Endothelial cell (in vitro differentiated cells): ENCODE results near the gene ABI3. TPM values are rescaled to one million over a fixed set of nuclear protein-coding genes. Genes with fewer than 3 reads are reported as not detected.

Experiments used
- DNase-seq: peaks from one replicate; pipeline ENCODE4 v3.0.0; 2021; ENCODE audit warnings: low spot score
- H3K27ac Mint-ChIP-seq: one replicate; pipeline ENCODE4 v1.8.0; 2021; ENCODE audit warnings: mixed read lengths, inconsistent platforms; ENCODE audit not compliant: unreplicated experiment
- H3K27me3 Mint-ChIP-seq: one replicate; pipeline ENCODE4 v1.8.0; 2021; ENCODE audit warnings: mild to moderate bottlenecking, moderate library complexity, mixed read lengths, inconsistent platforms; ENCODE audit not compliant: unreplicated experiment
- H3K36me3 Mint-ChIP-seq: one replicate; pipeline ENCODE4 v1.8.0; 2021; ENCODE audit warnings: mild to moderate bottlenecking, low read depth, mixed read lengths, inconsistent platforms; ENCODE audit not compliant: unreplicated experiment
- H3K4me1 Mint-ChIP-seq: one replicate; pipeline ENCODE4 v1.8.0; 2021; ENCODE audit warnings: mild to moderate bottlenecking, mixed read lengths, inconsistent platforms; ENCODE audit not compliant: unreplicated experiment
- H3K4me3 Mint-ChIP-seq: one replicate; pipeline ENCODE4 v1.8.0; 2021; ENCODE audit warnings: mild to moderate bottlenecking, mixed read lengths, inconsistent platforms; ENCODE audit not compliant: unreplicated experiment
- H3K9me3 Mint-ChIP-seq: one replicate; pipeline ENCODE4 v1.8.0; 2021; ENCODE audit warnings: mixed read lengths, inconsistent platforms; ENCODE audit not compliant: unreplicated experiment
- CTCF ChIP-seq: fragments of 200-600 bp; sonication (generic); IDR thresholded peaks from one replicate; pipeline ENCODE4 v1.5.0; 2021; ENCODE audit warnings: antibody characterized with exemption; ENCODE audit not compliant: unreplicated experiment
- long read RNA-seq: library from polyadenylated mRNA; unstranded; transcript quantifications from one replicate; pipeline ENCODE4 v2.0.0, GENCODE V29; 2020; ENCODE audit not compliant: unreplicated experiment
- total RNA-seq: library from RNA; stranded (reverse); fragmentation: NEBNext Ultra II Directional; extraction: Animal tissue kit (Norgen Biotek cat#: 25700); gene quantifications from one replicate; pipeline ENCODE4 v1.2.1, GENCODE V29; 2021; ENCODE audit not compliant: unreplicated experiment

Gene ABI3, protein sequence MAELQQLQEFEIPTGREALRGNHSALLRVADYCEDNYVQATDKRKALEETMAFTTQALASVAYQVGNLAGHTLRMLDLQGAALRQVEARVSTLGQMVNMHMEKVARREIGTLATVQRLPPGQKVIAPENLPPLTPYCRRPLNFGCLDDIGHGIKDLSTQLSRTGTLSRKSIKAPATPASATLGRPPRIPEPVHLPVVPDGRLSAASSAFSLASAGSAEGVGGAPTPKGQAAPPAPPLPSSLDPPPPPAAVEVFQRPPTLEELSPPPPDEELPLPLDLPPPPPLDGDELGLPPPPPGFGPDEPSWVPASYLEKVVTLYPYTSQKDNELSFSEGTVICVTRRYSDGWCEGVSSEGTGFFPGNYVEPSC
- total RNA-seq = 15.7 TPM
- long read RNA-seq, transcript ABI3-201 (8 exons, 2,109 nt) = major isoform, 10 of 16 reads
- long read RNA-seq, partial matches to known transcripts = 1 of 16 reads
- long read RNA-seq, other reads (novel, unspliced or antisense) = 4 of 16 reads

GRCh38 chr17:49210158-49211029 lies at the start of gene ABI3, which contains the start of gene GNGT2:
TSS of gene ABI3 (plus strand) at chr17:49210707. CDS start at chr17:49210725, 18 bp downstream.
TSS of gene GNGT2 (minus strand) at chr17:49210574. CDS start at chr17:49207422, 3,152 bp downstream.
- Mint-ChIP-seq H3K4me3 (peak within 1 kb of the TSS; percentile 73), H3K36me3 (peaks cover 10% of the 10 kb centered on the region), H3K27ac (peak within 1 kb of the TSS; percentile 67), H3K9me3 (no peaks in the 10 kb centered on the region), H3K4me1 (peaks cover 62% of the 10 kb centered on the region), H3K27me3 (peaks cover 12% of the 10 kb centered on the region)
- TF ChIP-seq CTCF = no peak
- DNase-seq = peak; percentile 50

DNA sequence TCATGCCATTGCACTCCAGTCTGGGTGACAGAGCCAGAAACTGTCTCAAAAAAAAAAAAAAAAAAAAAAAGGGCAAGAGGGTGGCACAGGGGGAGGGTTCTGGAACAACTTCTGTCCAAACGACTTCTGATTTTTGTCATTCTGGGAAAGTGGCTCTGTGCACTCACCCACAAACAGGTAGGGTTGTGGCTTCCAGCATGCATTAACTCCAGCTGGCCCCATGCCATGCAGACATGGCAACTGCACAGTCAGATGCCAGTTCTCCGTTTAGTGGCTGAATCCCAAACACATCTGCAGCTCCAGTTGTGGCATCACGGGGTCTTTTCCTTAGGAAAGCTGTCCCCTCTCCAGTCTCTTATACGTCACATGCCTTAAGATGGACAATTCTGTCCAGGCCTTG lies 47.6 kb upstream of the ABI3 start:
- Mint-ChIP-seq H3K27ac (no peak overlapping the region), H3K27me3 (peaks cover 5% of the 10 kb centered on the region), H3K9me3 (no peaks in the 10 kb centered on the region), H3K4me1 (peaks cover 2% of the 10 kb centered on the region), H3K4me3 (no peak overlapping the region), H3K36me3 (no peaks in the 10 kb centered on the region)
- TF ChIP-seq CTCF = no peak
- DNase-seq = no peak

DNA sequence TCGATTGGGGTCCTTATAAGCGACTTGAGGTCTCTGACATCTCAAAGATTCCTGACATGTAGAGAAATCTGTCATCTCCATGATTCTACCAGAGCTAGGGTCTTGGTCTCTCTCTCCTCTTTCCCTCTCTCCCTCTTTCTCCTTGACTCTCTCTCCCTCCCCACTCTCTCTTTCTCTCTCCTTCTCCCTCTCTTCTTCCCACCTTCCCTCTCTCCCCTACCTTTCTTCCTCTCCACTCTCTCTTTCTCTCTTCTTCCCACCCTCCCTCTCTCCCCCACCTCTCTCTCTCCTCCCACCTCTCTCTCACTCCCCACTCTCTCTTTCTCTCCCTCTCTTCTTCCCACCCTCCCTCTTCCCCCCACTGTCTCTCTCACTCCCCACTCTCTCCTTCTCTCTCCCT lies 45.4 kb upstream of the ABI3 start:
- Mint-ChIP-seq H3K4me3 (no peak overlapping the region), H3K36me3 (peaks cover 4% of the 10 kb centered on the region), H3K27ac (no peak overlapping the region), H3K27me3 (peaks cover 8% of the 10 kb centered on the region), H3K4me1 (no peaks in the 10 kb centered on the region), H3K9me3 (no peaks in the 10 kb centered on the region)
- TF ChIP-seq CTCF = no peak
- DNase-seq = no peak

GRCh38 chr17:49168706-49169105 lies 41.8 kb upstream of the ABI3 start:
- Mint-ChIP-seq H3K4me1 (no peaks in the 10 kb centered on the region), H3K27me3 (peaks cover 6% of the 10 kb centered on the region), H3K36me3 (peaks cover 10% of the 10 kb centered on the region), H3K4me3 (no peak overlapping the region), H3K9me3 (peaks cover 2% of the 10 kb centered on the region), H3K27ac (no peak overlapping the region)
- no peak for TF ChIP-seq CTCF
- DNase-seq = no peak
